ENCODE data around the gene IL19.

DNA sequence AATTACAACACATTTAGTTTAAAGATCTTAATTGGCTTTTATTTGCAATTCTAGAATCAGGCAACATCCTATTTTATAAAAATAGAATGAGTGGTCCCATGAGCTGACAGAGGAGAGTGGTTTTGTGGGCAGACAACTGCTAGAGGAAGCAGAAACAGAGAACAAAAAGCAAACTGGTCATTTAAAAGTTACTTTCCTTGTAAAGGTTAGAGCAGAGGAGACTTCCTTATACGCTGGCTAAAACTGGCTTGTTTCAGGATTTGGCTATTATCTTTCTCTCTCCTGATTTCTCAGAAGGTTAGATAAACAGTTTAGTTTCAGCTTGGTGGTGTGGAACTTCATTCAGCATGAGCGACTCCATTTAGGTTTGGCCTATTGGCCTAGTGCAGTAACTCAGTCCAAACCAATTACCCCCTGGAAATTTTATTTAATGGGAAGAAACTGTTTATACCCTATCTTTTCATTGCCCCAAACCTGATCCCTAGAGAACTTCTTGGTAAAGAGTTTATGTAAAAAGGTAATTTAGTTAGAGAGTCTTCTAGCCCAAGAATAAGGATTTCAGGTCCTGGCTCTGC, 62.6 kb downstream of the IL19 start:
- TF ChIP-seq CTCF (IDR thresholded peaks at IDR 0.05) (no peak), POLR2A (IDR thresholded peaks at IDR 0.05) (no peak), EP300 (IDR thresholded peaks at IDR 0.05) (no peak)

Data from stomach (tissue), 4 donors.